HepG2 (cell line): ENCODE measurements around the gene SH3BP2. TPM values are rescaled to one million over a fixed set of nuclear protein-coding genes. Genes with fewer than 3 reads are reported as not detected.

ENCODE experiments used
- FOXA3 ChIP-seq: IDR thresholded peaks from 2 replicates; pipeline ENCODE4 v1.6.1; 2016; ENCODE audit warnings: missing genetic modification reagents, missing compliant biosample characterization
- FOXJ3 ChIP-seq: sonication (generic); formaldehyde crosslinking; IDR thresholded peaks from 2 replicates; pipeline ENCODE4 v1.4.0; 2020; ENCODE audit warnings: missing genetic modification reagents, mild to moderate bottlenecking, borderline replicate concordance
- HMG20B ChIP-seq: conservative IDR thresholded peaks from 2 replicates; pipeline ENCODE4 v1.6.1; 2016; ENCODE audit warnings: missing genetic modification reagents, missing compliant biosample characterization
- KDM2A ChIP-seq: sonication (generic); formaldehyde crosslinking; IDR thresholded peaks from 2 replicates; pipeline ENCODE4 v1.4.0; 2020; ENCODE audit warnings: low read depth, missing genetic modification reagents, borderline replicate concordance
- MAZ ChIP-seq, 2 experiments: sonication (generic) in 1 of 2; formaldehyde crosslinking in 1 of 2; IDR thresholded peaks; 2 replicates each; pipeline versions ENCODE4 v1.5.0 to v1.6.1; 2012 to 2020; ENCODE audit warnings: low read depth in 2 of 2, mild to moderate bottlenecking in 2 of 2, borderline replicate concordance in 1 of 2, improper control_type of control experiment in 1 of 2, low read length in 1 of 2, missing genetic modification reagents in 1 of 2, moderate library complexity in 1 of 2
- MXD4 ChIP-seq: IDR thresholded peaks from 2 replicates; pipeline ENCODE4 v1.6.1; 2016; ENCODE audit warnings: mild to moderate bottlenecking, missing biosample characterization, missing genetic modification reagents
- PITX1 ChIP-seq: sonication (generic); formaldehyde crosslinking; IDR thresholded peaks from 2 replicates; pipeline ENCODE4 v1.5.1; 2020; ENCODE audit warnings: mild to moderate bottlenecking, missing genetic modification reagents
- PRDM10 ChIP-seq: sonication (generic); formaldehyde crosslinking; IDR thresholded peaks from 2 replicates; pipeline ENCODE4 v1.4.0; 2020; ENCODE audit warnings: low read depth, missing genetic modification reagents
- RAD21 ChIP-seq: fragments of 450-650 bp; formaldehyde crosslinking; IDR thresholded peaks from 2 replicates; pipeline ENCODE4 v1.5.0; 2020; ENCODE audit warnings: mild to moderate bottlenecking
- SAP130 ChIP-seq: IDR thresholded peaks from 2 replicates; pipeline ENCODE4 v1.6.1; 2016; ENCODE audit warnings: low read depth
- SMAD3 ChIP-seq: sonication (generic); formaldehyde crosslinking; IDR thresholded peaks from 2 replicates; pipeline ENCODE4 v1.4.0; 2020; ENCODE audit warnings: missing genetic modification reagents
- SOX5 ChIP-seq: IDR thresholded peaks from 2 replicates; pipeline ENCODE4 v1.6.1; 2016; ENCODE audit warnings: borderline replicate concordance
- ZBTB25 ChIP-seq: IDR thresholded peaks from 2 replicates; pipeline ENCODE4 v1.6.1; 2018; ENCODE audit warnings: missing genetic modification reagents
- ZFP41 ChIP-seq: sonication (generic); formaldehyde crosslinking; IDR thresholded peaks from 2 replicates; pipeline ENCODE4 v1.4.0; 2020; ENCODE audit warnings: mild to moderate bottlenecking, missing genetic modification reagents, borderline replicate concordance
- ZNF280B ChIP-seq: sonication (generic); formaldehyde crosslinking; IDR thresholded peaks from 2 replicates; pipeline ENCODE4 v1.5.0; 2020; ENCODE audit warnings: missing genetic modification reagents, mild to moderate bottlenecking, borderline replicate concordance
- ZNF354B ChIP-seq: sonication (generic); formaldehyde crosslinking; IDR thresholded peaks from 2 replicates; pipeline ENCODE4 v1.8.0; 2022; ENCODE audit warnings: mild to moderate bottlenecking, missing genetic modification reagents
- ZNF543 ChIP-seq: sonication (generic); formaldehyde crosslinking; IDR thresholded peaks from 2 replicates; pipeline ENCODE4 v1.4.0; 2020; ENCODE audit warnings: mild to moderate bottlenecking, missing genetic modification reagents
- ZNF547 ChIP-seq: sonication (generic); formaldehyde crosslinking; IDR thresholded peaks from 2 replicates; pipeline ENCODE4 v1.5.1; 2020; ENCODE audit warnings: mild to moderate bottlenecking, missing genetic modification reagents
- ZNF704 ChIP-seq: sonication (generic); formaldehyde crosslinking; IDR thresholded peaks from 2 replicates; pipeline ENCODE4 v1.8.1; 2023; ENCODE audit warnings: mild to moderate bottlenecking, inconsistent platforms, moderate library complexity, missing genetic modification reagents, borderline replicate concordance
- ZNF841 ChIP-seq: sonication (generic); formaldehyde crosslinking; IDR thresholded peaks from 2 replicates; pipeline ENCODE4 v1.8.1; 2023; ENCODE audit warnings: missing genetic modification reagents, borderline replicate concordance
- ZSCAN29 ChIP-seq: sonication (generic); formaldehyde crosslinking; conservative IDR thresholded peaks from 2 replicates; pipeline ENCODE4 v1.4.0; 2020; ENCODE audit warnings: mild to moderate bottlenecking, missing genetic modification reagents
- polyA plus RNA-seq, 8 experiments: library from polyadenylated mRNA; depleted of rRNA in 3 of 8; stranded (reverse) in 7 of 8; unstranded in 1 of 8; fragments of >200 nt; fragmentation: Illumina TruSeq in 4 of 8; extraction: Trizol in 4 of 8; gene quantifications; 2 replicates each; pipeline versions ENCODE4 v1.2.1 to v1.2.3, GENCODE V29; 2011 to 2016; ENCODE audit warnings: low read depth in 4 of 8, missing spikeins in 1 of 8, mixed read lengths in 1 of 8; ENCODE audit not compliant: insufficient read depth in 1 of 8
- total RNA-seq, 5 experiments: library from RNA; depleted of rRNA; stranded (reverse); fragments of >200 nt; fragmentation: Illumina TruSeq; extraction: Trizol; gene quantifications; 2 replicates each; pipeline ENCODE4 v1.2.3, GENCODE V29; 2016; ENCODE audit warnings: low read depth in 1 of 5

SH3BP2 gene
- total and polyA plus RNA-seq, 2 of the 13 experiments (the other 11 are each of a cell fraction or from before 2014, with no cell fraction given), result 16.9 to 34.5 TPM

- TF ChIP-seq ZNF704, result 0 out of 2 replicates have a peak, but pooled peaks have one; percentile 24
- TF ChIP-seq PITX1 (CRISPR knock-in tag), result no peak
- TF ChIP-seq SOX5 (CRISPR knock-in tag), result peak; percentile 55; the same call in 1 of the 2 replicates
- no peak for TF ChIP-seq MXD4
- TF ChIP-seq MAZ (IDR thresholded peaks at IDR 0.05; ENCODE audit: borderline replicate concordance, low read depth, low read length), result peak; percentile 60; the same call in 1 of the 2 replicates
- TF ChIP-seq MAZ (CRISPR knock-in tag; IDR thresholded peaks at IDR 0.05; ENCODE audit: low read depth), result 0 out of 2 replicates have a peak, but pooled peaks have one; percentile 32
- TF ChIP-seq PRDM10 (CRISPR knock-in tag), result 0 out of 2 replicates have a peak, but pooled peaks have one; percentile 8
- TF ChIP-seq ZFP41 (CRISPR knock-in tag), result 0 out of 2 replicates have a peak, but pooled peaks have one; percentile 50
- no peak for TF ChIP-seq HMG20B
- no peak for TF ChIP-seq ZNF547 (CRISPR knock-in tag)
- TF ChIP-seq SMAD3 (CRISPR knock-in tag), result no peak
- peak; percentile 76 for TF ChIP-seq FOXA3 (CRISPR knock-in tag)
- no peak for TF ChIP-seq ZNF841
- peak; percentile 66; the same call in 1 of the 2 replicates for TF ChIP-seq ZSCAN29 (CRISPR knock-in tag)
- TF ChIP-seq RAD21, result peak; percentile 28; the same call in 1 of the 2 replicates
- peak; percentile 53; the same call in 1 of the 2 replicates for TF ChIP-seq FOXJ3 (CRISPR knock-in tag)
- TF ChIP-seq ZNF354B (CRISPR knock-in tag), result no peak
- TF ChIP-seq ZBTB25 (CRISPR knock-in tag), result peak; percentile 64; the same call in 1 of the 2 replicates
- peak; percentile 65; the same call in 1 of the 2 replicates for TF ChIP-seq KDM2A (CRISPR knock-in tag)
- TF ChIP-seq ZNF280B (CRISPR knock-in tag), result no peak
- TF ChIP-seq SAP130, result peak; percentile 85
- TF ChIP-seq ZNF543 (CRISPR knock-in tag), result peak; percentile 71
Observed at GRCh38 chr4:2761035-2761923, 31.6 kb upstream of the SH3BP2 start (continued).
